ENCODE results near the gene PXDN.

PXDN gene

GRCh38 chr2:1661891-1662605 is 82.3 kb downstream of the PXDN start:
- DNase-seq (ENCODE audit: low spot score), result no peak

GRCh38 chr2:1660656-1661640 is 83.4 kb downstream of the PXDN start:
- DNase-seq (ENCODE audit: low spot score), result no peak

- no peak for DNase-seq (ENCODE audit: low spot score)
Measured at GRCh38 chr2:1659951-1660565, 84.3 kb downstream of the PXDN start.

- DNase-seq (ENCODE audit: low spot score), result no peak
Measured at GRCh38 chr2:1658394-1659151, 85.7 kb downstream of the PXDN start.

GRCh38 chr2:1656961-1657841 is 87.1 kb downstream of the PXDN start:
- DNase-seq (ENCODE audit: low spot score), result no peak

- DNase-seq (ENCODE audit: low spot score), result no peak
Measured at GRCh38 chr2:1656326-1656960, 87.9 kb downstream of the PXDN start.

- DNase-seq (ENCODE audit: low spot score), result no peak
Measured at GRCh38 chr2:1655461-1655860, 88.9 kb downstream of the PXDN start.

- no peak for DNase-seq (ENCODE audit: low spot score)
Measured at GRCh38 chr2:1654696-1655374, 89.5 kb downstream of the PXDN start.

GRCh38 chr2:1653956-1654695 is 90.2 kb downstream of the PXDN start:
- no peak for DNase-seq (ENCODE audit: low spot score)

- no peak for DNase-seq (ENCODE audit: low spot score)
Measured at GRCh38 chr2:1652034-1652790, 92.1 kb downstream of the PXDN start.

GRCh38 chr2:1651121-1652033 is 92.9 kb downstream of the PXDN start:
- no peak for DNase-seq (ENCODE audit: low spot score)

- no peak for DNase-seq (ENCODE audit: low spot score)
Measured at GRCh38 chr2:1650085-1650872, 94.0 kb downstream of the PXDN start.

GRCh38 chr2:1649103-1650084 is 94.9 kb downstream of the PXDN start:
- DNase-seq (ENCODE audit: low spot score), result no peak

- DNase-seq (ENCODE audit: low spot score), result no peak
Measured at GRCh38 chr2:1648241-1649102, 95.8 kb downstream of the PXDN start.

Data from kidney capillary endothelial cell (primary cell).